Measurements from ENCODE around the gene PRPSAP1.

PRPSAP1 gene

DNA sequence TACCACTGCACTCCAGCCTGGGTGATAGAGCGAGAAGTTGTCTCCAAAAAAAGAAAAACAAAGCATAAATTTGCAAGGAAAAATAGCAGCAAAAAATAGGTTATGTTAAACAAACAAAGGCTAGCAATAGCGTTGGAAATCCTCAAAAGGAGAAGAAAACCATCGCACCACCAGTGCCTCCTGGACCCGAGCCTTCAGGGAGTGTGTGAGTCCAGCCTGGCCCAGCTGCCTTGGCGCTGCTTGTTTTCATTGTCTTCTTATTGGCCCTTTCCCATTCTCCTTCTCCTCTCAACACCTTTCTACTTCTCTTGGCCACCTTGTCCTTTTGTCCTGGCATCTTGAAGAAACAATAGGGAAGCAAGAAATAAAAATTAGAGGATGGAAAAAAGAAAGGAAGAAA, 93.0 kb downstream of the PRPSAP1 start:
- H3K4me3 ChIP-seq (ENCODE audit: low read depth, low read length), result no peak overlapping the region
- H3K36me3 ChIP-seq (replicated peaks), result no peaks in the 10 kb centered on the region
- no peak for DNase-seq
- TF ChIP-seq CTCF (IDR thresholded peaks at IDR 0.05; ENCODE audit: low read depth, low read length, missing control alignments), result no peak
- in situ Hi-C loops (cut with HindIII; ENCODE audit: low pct_ligation_motif_present, low sequenced_read_pairs), result loop anchor here (25.0 kb wide), 1 partner anchor 98 kb away; no protein-coding TSS in a partner anchor
- H3K27ac ChIP-seq, result no peak overlapping the region
- H3K27me3 ChIP-seq (replicated peaks), result no peaks in the 10 kb centered on the region

DNA sequence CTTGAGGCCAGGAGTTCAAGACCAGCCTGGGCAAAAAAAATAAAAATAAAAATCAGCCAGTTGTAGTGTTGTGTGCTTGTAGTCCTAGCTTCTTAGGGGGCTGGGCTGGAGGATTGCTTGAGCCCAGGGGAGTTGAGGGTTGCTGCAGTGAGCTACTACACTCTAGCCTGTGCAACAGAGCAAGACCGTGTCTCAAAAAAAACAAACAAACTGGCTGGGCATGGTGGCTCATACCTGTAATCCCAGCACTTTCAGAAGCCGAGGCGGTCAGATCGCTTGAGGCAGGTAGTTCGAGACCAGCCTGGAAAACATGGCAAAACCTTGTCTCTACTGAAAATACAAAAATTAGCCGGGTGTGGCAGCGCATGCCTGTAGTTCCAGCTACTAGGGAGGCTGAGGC, 93.5 kb downstream of the PRPSAP1 start:
- no peak for TF ChIP-seq CTCF (IDR thresholded peaks at IDR 0.05; ENCODE audit: low read depth, low read length, missing control alignments)
- no peak for DNase-seq
- in situ Hi-C loops (cut with HindIII; ENCODE audit: low pct_ligation_motif_present, low sequenced_read_pairs), result loop anchor here (25.0 kb wide), 1 partner anchor 98 kb away; no protein-coding TSS in a partner anchor
- no peaks in the 10 kb centered on the region for H3K27me3 ChIP-seq (replicated peaks)
- no peak overlapping the region for H3K27ac ChIP-seq
- H3K36me3 ChIP-seq (replicated peaks), result no peaks in the 10 kb centered on the region
- no peak overlapping the region for H3K4me3 ChIP-seq (ENCODE audit: low read depth, low read length)
